LNCaP clone FGC (cell line): ENCODE data around the gene MCM6.

Source experiments
- DNase-seq: peaks from one replicate; pipeline ENCODE4 v3.0.0-alpha.2; 2011; ENCODE audit warnings: low read depth
- H3K4me3 ChIP-seq: 2 replicates; pipeline ENCODE4 v1.5.1; 2011; ENCODE audit warnings: mild to moderate bottlenecking, low read depth, low read length, control low read depth
- TF ChIP-seq, protein P1 (sequence below): IDR thresholded peaks from 2 replicates; pipeline ENCODE4 v1.5.1; 2012; ENCODE audit warnings: mild to moderate bottlenecking; ENCODE audit not compliant: control insufficient read depth, insufficient read depth; ENCODE audit errors: extremely low read depth

The MCM6 gene

GRCh38 chr2:135845997-135846396 is 30.2 kb downstream of the MCM6 start:
- TF ChIP-seq, protein P1, sequence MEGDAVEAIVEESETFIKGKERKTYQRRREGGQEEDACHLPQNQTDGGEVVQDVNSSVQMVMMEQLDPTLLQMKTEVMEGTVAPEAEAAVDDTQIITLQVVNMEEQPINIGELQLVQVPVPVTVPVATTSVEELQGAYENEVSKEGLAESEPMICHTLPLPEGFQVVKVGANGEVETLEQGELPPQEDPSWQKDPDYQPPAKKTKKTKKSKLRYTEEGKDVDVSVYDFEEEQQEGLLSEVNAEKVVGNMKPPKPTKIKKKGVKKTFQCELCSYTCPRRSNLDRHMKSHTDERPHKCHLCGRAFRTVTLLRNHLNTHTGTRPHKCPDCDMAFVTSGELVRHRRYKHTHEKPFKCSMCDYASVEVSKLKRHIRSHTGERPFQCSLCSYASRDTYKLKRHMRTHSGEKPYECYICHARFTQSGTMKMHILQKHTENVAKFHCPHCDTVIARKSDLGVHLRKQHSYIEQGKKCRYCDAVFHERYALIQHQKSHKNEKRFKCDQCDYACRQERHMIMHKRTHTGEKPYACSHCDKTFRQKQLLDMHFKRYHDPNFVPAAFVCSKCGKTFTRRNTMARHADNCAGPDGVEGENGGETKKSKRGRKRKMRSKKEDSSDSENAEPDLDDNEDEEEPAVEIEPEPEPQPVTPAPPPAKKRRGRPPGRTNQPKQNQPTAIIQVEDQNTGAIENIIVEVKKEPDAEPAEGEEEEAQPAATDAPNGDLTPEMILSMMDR: no peak
- no peak for DNase-seq
- no peak overlapping the region for H3K4me3 ChIP-seq

DNA sequence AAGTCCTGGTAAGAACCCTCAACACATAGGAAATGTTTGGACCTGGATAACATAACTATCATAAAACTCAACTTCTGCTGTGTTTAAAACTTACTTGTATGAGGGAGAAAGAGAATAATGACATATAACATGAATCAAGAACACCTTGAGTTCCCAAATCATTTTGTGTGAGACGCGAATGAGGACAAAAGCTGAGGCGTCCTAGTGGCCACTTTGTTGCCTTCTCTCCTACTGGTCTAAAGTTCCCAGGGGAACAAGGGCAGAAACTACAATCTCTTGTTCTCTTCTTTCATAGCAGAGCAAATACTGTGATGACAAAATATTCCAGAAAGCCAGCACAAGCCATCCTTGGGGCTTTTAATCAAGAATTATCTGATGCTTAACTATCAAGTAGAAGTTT is 31.0 kb downstream of the MCM6 start:
- no peak overlapping the region for H3K4me3 ChIP-seq
- no peak for DNase-seq
- TF ChIP-seq, protein P1: no peak

DNA sequence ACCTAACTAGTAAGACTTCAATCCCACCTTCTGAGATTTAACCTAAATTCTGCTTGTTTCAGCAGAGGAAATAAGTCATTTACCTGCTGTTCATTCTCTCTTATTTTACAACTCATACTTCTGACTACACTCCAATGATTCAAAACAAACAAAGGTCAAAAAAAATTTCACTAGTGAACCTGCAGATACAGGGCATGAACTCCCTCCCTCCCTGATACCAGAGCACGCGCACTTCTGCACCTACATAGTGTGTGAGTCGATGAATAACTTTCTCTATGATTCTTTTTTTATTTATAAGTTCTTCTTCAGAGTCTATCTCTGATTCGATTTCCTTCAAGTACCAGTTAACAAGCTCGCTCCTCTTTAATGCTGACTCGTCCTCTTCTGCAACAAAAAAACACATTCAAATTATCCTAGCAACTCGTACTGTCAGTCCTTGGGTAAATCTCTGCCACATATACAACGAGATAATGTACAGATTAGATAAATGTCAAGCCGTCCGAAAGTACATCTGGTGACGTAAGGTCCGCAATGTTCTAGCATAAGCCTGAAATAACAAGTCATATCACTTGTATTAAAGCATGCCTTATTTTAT is 31.8 kb downstream of the MCM6 start:
- TF ChIP-seq, protein P1: no peak

DNA sequence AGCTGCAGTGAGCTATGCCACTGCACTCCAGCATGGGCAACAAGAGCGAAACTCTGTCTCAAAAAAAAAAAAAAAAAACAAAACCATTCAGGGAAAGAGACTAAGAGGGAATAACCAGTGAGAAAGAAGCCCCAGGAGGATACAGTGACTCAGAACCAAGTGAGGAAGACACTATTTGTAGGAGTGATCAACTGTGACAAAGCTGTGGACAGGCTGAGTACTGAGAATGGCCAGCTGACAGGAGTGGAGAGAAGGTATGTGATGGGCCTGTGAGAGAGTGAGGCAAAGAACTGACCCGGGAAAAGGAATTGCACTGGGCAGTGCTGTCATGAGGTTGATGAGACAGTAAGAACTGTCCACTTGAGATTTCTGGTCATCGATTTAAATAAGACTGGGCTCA is 32.6 kb downstream of the MCM6 start:
- TF ChIP-seq, protein P1: no peak
- no peak overlapping the region for H3K4me3 ChIP-seq
- DNase-seq: no peak

More for the DNA sequence above, 31.8 kb downstream of the MCM6 start:
- DNase-seq: no peak
- H3K4me3 ChIP-seq: no peak overlapping the region

- H3K4me3 ChIP-seq: no peak overlapping the region
- no peak for DNase-seq
- TF ChIP-seq, protein P1: no peak
Measured at GRCh38 chr2:135840601-135841000, 35.6 kb downstream of the MCM6 start.

- no peak for DNase-seq
- TF ChIP-seq, protein P1: no peak
- no peak overlapping the region for H3K4me3 ChIP-seq
Measured at GRCh38 chr2:135839713-135840112, 36.5 kb downstream of the MCM6 start.

DNA sequence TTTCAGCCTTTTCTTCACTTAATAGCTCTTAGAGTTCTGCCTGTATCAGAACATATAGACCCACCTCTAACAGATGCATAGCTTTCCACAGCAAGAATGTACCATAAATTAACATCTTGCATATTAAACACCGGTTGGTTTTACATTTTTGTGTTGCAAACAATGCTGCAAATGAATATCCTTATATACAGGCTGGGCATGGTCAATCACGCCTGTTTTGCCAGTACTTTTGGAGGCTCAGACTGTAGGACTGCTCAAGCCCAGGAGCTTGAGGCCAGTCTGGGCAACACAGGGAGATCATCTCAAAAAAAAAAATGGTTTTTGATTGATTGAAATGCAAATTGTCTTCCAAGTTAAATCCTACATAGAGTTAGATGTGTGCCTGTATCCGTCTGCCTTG is 37.7 kb downstream of the MCM6 start:
- H3K4me3 ChIP-seq: no peak overlapping the region
- no peak for DNase-seq
- TF ChIP-seq, protein P1: no peak
